Measurements from ENCODE around the gene MPPED2.

Gene MPPED2

GRCh38 chr11:30586251-30587144 is at the start of gene MPPED2:
Gene MPPED2, minus strand, starts transcription at chr11:30586353. Its CDS starts 5,980 bp downstream, at chr11:30580373.
- DNase-seq = peak; percentile 34

- peak; percentile 21 for DNase-seq
Observed at GRCh38 chr11:30635401-30635989, 49.3 kb upstream of the MPPED2 start.

GRCh38 chr11:30631148-30631547 is 45.0 kb upstream of the MPPED2 start:
- no peak for DNase-seq

- DNase-seq = no peak
Observed at GRCh38 chr11:30619767-30620166, 33.6 kb upstream of the MPPED2 start.

- no peak for DNase-seq
Observed at GRCh38 chr11:30617762-30618161, 31.6 kb upstream of the MPPED2 start.

- DNase-seq = no peak
Observed at GRCh38 chr11:30610628-30611027, 24.5 kb upstream of the MPPED2 start.

GRCh38 chr11:30608534-30608933 is 22.4 kb upstream of the MPPED2 start:
- DNase-seq = no peak

- DNase-seq = no peak
Observed at GRCh38 chr11:30605036-30605605, 19.0 kb upstream of the MPPED2 start.

- no peak for DNase-seq
Observed at GRCh38 chr11:30603357-30603756, 17.2 kb upstream of the MPPED2 start.

GRCh38 chr11:30596832-30597231 is 10.7 kb upstream of the MPPED2 start:
- DNase-seq = no peak

GRCh38 chr11:30595934-30596333 is 9.8 kb upstream of the MPPED2 start:
- no peak for DNase-seq

GRCh38 chr11:30594646-30595411 is 8.7 kb upstream of the MPPED2 start:
- DNase-seq = no peak

GRCh38 chr11:30587269-30587812 is 1.2 kb upstream of the MPPED2 start:
- no peak for DNase-seq

GRCh38 chr11:30585892-30586250 is 282 bp downstream of the MPPED2 start:
- DNase-seq = peak; percentile 23

GRCh38 chr11:30585125-30585891 is 845 bp downstream of the MPPED2 start:
- no peak for DNase-seq

- no peak for DNase-seq
Observed at GRCh38 chr11:30583476-30584280, 2.5 kb downstream of the MPPED2 start.

GRCh38 chr11:30582726-30583125 is 3.4 kb downstream of the MPPED2 start:
- DNase-seq = no peak

GRCh38 chr11:30581675-30582074 is 4.5 kb downstream of the MPPED2 start:
- DNase-seq = no peak

GRCh38 chr11:30580573-30580972 is 5.6 kb downstream of the MPPED2 start:
- DNase-seq = no peak

- no peak for DNase-seq
Observed at GRCh38 chr11:30579415-30580175, 6.6 kb downstream of the MPPED2 start.

- DNase-seq = no peak
Observed at GRCh38 chr11:30578406-30578805, 7.7 kb downstream of the MPPED2 start.

All from NCI-H146 (cell line).